T-helper 1 cell treated with Interleukin-12 subunit alpha and Interleukin-12 subunit beta and Interleukin-4 antibody, amounts not matched to agents 30 ng/mL and 1 ng/mL, for 36 hours (primary cell): ENCODE data around the gene PLCH2. TPM values are rescaled to one million over a fixed set of nuclear protein-coding genes. Genes with fewer than 3 reads are reported as not detected.

Experiments
- intact Hi-C: fragments of 100-400 bp; cut with micrococcal nuclease; formaldehyde crosslinking; loops from one replicate; pipeline ENCODE4 v1.15.1; 2024
- total RNA-seq: library from RNA; stranded (reverse); gene quantifications from 2 replicates; pipeline ENCODE4 v1.2.3, GENCODE V29; 2022

Gene PLCH2
- total RNA-seq, 1 donor from 2014 or later, result 14.0 TPM

GRCh38 chr1:2510366-2511155, 34.5 kb downstream of the PLCH2 start:
- intact Hi-C loops, result no loop called here

- intact Hi-C loops, result no loop called here
Measured at GRCh38 chr1:2512862-2513421, 36.9 kb downstream of the PLCH2 start.

- intact Hi-C loops, result no loop called here
Measured at GRCh38 chr1:2513939-2514652, 38.0 kb downstream of the PLCH2 start.

- intact Hi-C loops, result no loop called here
Measured at GRCh38 chr1:2514863-2515762, 39.0 kb downstream of the PLCH2 start.

GRCh38 chr1:2515763-2516080, 39.6 kb downstream of the PLCH2 start:
- intact Hi-C loops, result no loop called here

GRCh38 chr1:2516124-2516523, 40.0 kb downstream of the PLCH2 start:
- intact Hi-C loops, result no loop called here

- intact Hi-C loops, result no loop called here
Measured at GRCh38 chr1:2516946-2517345, 40.9 kb downstream of the PLCH2 start.

- intact Hi-C loops, result no loop called here
Measured at GRCh38 chr1:2517966-2518365, 41.9 kb downstream of the PLCH2 start.

- intact Hi-C loops, result no loop called here
Measured at GRCh38 chr1:2518528-2518927, 42.4 kb downstream of the PLCH2 start.

GRCh38 chr1:2519029-2519685, 43.1 kb downstream of the PLCH2 start:
- intact Hi-C loops, result no loop called here

GRCh38 chr1:2519729-2520128, 43.6 kb downstream of the PLCH2 start:
- intact Hi-C loops, result loop anchor here (10.0 kb wide), 2 partner anchors 1135 to 1405 kb away; partner anchors contain the start of genes C1orf159, TP73 and WRAP73

- intact Hi-C loops, result loop anchor here (10.0 kb wide), 2 partner anchors 1135 to 1405 kb away; partner anchors contain the start of genes C1orf159, TP73 and WRAP73
Measured at GRCh38 chr1:2520206-2520605, 44.1 kb downstream of the PLCH2 start.

GRCh38 chr1:2520806-2521205, 44.7 kb downstream of the PLCH2 start:
- intact Hi-C loops, result loop anchor here (10.0 kb wide), 2 partner anchors 1134 to 1406 kb away; partner anchors contain the start of genes C1orf159, TP73 and WRAP73

- intact Hi-C loops, result loop anchor here (10.0 kb wide), 2 partner anchors 1133 to 1407 kb away; partner anchors contain the start of genes C1orf159, TP73 and WRAP73
Measured at GRCh38 chr1:2522230-2522629, 46.1 kb downstream of the PLCH2 start.

- intact Hi-C loops, result loop anchor here (10.0 kb wide), 2 partner anchors 1131 to 1409 kb away; partner anchors contain the start of genes C1orf159, TP73 and WRAP73
Measured at GRCh38 chr1:2523191-2523890, 47.3 kb downstream of the PLCH2 start.

- intact Hi-C loops, result loop anchor here (10.0 kb wide), 2 partner anchors 1131 to 1409 kb away; partner anchors contain the start of genes C1orf159, TP73 and WRAP73
Measured at GRCh38 chr1:2523891-2524609, 48.0 kb downstream of the PLCH2 start.

- intact Hi-C loops, result loop anchor here (10.0 kb wide), 2 partner anchors 1129 to 1411 kb away; partner anchors contain the start of genes C1orf159, TP73 and WRAP73
Measured at GRCh38 chr1:2525572-2525919, 49.5 kb downstream of the PLCH2 start.

- intact Hi-C loops, result loop anchor here (1.0 to 10.0 kb wide), 13 partner anchors 21 to 1411 kb away; partner anchors contain the start of genes C1orf159, MORN1, PEX10 and PRXL2B
Measured at GRCh38 chr1:2525920-2526823, 50.1 kb downstream of the PLCH2 start, which contains the start of gene PANK4. Gene PANK4 (minus strand): TSS chr1:2526596. CDS start chr1:2526587, 9 bp downstream.
